KOPT-K1 (cell line): Measurements from ENCODE around the gene SEMA4C.

Experiments used
- H3K27ac ChIP-seq: fragments of 200-600 bp; sonication (generic); 2 replicates; pipeline ENCODE4 v1.5.1; 2016; ENCODE audit warnings: antibody characterized with exemption, mild to moderate bottlenecking, low read depth, low read length; ENCODE audit not compliant: poor library complexity, severe bottlenecking
- H3K36me3 ChIP-seq: fragments of 200-600 bp; sonication (generic); 2 replicates; pipeline ENCODE4 v1.5.1; 2017; ENCODE audit warnings: antibody characterized with exemption, mild to moderate bottlenecking, low read length, moderate library complexity; ENCODE audit not compliant: insufficient read depth
- H3K9me3 ChIP-seq: fragments of 200-600 bp; sonication (generic); 2 replicates; pipeline ENCODE4 v1.5.1; 2017; ENCODE audit warnings: antibody characterized with exemption, low read length, mild to moderate bottlenecking; ENCODE audit not compliant: insufficient read depth, poor library complexity, severe bottlenecking

The SEMA4C gene

DNA sequence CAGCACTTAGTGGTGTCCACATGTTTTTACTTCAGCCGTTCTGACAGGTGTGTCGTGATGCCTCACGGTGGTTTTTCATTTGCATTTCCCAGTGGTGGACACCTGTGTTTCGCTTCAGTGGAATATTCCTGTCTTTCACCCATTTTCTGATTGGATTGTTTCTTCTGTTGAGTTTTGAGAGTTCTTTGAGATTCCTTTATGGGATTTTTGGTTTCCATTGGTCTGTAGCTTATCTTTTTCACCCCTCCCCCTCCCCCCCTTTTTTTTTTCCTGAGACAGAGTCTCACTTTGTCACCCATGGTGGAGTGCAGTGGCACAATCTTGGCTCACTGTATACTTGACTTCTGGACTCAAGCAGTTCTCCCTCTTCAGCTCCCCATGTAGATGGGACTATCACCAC lies 34.0 kb downstream of the SEMA4C start:
- Histone ChIP-seq H3K27ac (no peak overlapping the region), H3K36me3 (peaks cover 76% of the 10 kb centered on the region), H3K9me3 (no peaks in the 10 kb centered on the region)

DNA sequence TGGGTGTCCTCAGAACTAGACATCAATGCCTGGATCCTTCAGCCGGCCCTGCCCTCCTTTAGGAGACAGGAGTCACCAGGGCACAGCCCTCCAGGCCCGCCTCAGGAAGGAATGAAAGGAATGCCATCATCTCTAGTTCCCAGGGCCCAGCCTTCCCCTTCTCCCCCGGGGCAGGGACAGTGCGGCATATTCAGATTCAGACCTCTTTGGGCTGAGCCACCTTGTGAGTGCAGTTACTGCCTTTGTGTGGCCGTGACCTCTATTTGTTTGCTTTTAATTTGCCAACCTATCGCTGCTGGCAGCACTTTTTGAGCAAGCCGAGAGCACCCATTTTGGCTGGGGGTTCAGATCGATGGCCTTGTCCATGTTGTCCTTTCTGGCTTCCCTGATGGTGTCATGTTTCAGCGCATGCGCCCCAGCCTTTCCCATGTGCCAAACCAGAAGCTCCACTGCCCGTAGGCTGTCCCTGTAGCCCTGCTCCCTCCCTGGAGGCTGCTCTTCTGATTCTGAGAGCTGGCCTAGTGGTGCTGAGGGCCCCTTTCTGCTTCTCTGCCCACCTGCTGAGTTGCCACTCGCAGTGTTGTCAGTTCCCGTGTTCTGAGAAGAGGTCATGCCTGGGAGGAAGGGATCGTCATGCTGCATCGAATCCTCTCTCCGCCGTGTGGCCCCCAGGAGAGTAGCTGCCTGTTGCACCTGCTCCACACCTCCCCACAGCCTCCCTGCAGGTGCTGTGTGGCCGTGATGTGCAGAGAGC lies 36.9 kb downstream of the SEMA4C start:
- no peak overlapping the region for H3K27ac ChIP-seq
- peaks cover 94% of the 10 kb centered on the region for H3K36me3 ChIP-seq
- no peaks in the 10 kb centered on the region for H3K9me3 ChIP-seq

DNA sequence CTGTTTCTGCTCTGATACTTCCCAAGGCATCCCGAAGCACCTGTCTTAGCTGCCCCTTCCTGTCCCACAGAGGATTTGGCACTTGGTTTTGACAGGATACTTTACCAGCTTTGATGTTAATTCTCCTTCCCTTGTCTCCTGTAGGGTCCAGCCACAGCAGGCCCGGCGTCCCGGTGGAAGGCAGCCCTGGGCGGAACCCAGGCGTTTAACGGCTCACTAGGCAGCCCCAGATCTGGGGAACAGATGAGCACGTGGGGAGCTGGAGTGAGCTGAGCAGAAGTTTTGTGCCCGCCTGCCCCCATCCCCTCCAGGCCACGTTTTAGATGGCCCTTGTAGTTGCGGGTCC lies 37.5 kb downstream of the SEMA4C start:
- H3K9me3 ChIP-seq = no peaks in the 10 kb centered on the region
- no peak overlapping the region for H3K27ac ChIP-seq
- peaks cover 94% of the 10 kb centered on the region for H3K36me3 ChIP-seq

DNA sequence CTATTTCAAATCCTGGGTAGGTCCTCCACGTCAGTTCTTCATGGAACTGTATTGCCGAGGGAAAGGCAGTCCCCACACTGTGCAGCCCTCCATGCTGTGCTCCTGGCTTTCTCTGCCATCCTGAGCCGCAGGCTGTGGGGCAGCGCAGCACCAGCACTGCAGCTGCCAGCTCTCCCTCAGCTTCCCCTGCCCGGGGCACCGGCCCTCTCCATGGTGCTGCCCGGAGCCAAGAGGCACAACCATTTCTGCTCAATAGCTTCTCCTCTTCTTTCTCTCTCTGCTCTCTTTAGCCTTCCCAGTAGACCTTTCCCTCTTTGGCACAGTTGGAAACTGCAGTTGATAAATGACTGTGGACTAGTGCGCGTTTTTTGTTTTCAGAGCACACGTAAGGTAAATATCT lies 38.2 kb downstream of the SEMA4C start:
- Histone ChIP-seq H3K9me3 (no peaks in the 10 kb centered on the region), H3K36me3 (peaks cover 96% of the 10 kb centered on the region), H3K27ac (no peak overlapping the region)

DNA sequence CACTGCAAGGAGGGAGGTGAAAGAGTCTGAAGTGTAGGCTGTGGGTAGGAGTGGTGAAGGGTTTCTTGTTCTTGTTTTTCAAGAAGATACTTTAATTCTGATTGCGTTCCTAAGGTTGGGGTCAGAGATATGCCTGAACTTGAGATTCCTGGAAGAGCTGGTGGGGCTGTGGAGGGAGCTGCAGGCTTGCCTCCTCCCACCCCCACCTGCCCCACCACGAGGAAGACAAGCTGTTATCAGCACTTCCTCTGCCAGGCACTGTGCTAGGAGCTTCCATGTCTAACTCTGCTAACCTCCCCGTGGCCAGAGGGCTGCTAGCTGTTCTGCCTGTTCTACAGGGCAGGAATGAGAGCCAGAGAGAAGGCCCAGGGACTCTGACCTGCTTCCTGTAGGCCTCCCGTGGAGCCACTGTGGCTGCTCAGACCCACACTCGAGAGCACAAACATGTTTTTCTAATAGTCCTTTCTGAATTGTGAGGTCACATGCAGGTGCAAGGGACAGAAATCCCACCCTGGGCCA lies 39.8 kb downstream of the SEMA4C start:
- H3K27ac ChIP-seq = no peak overlapping the region
- no peaks in the 10 kb centered on the region for H3K9me3 ChIP-seq
- peaks cover 98% of the 10 kb centered on the region for H3K36me3 ChIP-seq

DNA sequence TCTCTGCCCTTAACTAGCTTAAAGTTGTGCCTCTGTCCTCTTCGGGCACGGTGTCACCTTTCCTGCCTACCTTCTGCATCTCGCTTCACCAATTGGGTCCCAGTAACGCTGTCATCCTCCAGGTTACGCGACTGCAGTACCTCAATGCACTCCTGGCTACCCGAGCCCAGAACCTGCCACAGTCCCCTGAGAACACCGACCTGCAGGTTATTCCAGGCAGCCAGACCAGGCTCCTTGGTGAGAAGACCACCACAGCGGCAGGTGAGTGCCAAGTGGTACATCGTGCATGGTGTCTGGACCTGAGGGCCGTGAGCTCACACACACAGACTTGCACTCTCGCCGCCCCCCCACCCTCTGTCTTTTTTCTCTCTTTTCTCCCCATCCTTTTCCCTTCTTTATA lies 41.0 kb downstream of the SEMA4C start:
- no peak overlapping the region for H3K27ac ChIP-seq
- H3K36me3 ChIP-seq = peaks cover 99% of the 10 kb centered on the region
- H3K9me3 ChIP-seq = no peaks in the 10 kb centered on the region

DNA sequence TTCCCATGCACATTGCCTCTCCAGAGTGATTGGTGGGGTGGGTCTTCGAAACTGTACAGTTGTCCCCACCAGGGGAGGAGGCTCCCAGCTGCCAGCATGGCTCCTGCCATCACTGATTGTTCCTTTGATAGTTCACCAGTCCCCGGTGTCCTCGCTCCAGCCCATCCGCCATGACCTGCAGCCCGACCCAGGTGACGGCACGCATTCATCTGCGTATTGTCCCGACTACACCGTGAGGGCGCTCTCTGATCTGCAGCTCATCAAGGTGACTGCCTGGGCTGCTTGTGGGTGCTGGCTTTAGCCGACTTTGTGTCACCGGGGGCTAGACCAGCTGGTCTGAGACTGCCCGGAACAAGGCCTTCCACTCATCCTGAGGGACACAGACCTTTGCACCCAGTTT lies 41.4 kb downstream of the SEMA4C start:
- no peaks in the 10 kb centered on the region for H3K9me3 ChIP-seq
- no peak overlapping the region for H3K27ac ChIP-seq
- H3K36me3 ChIP-seq = peaks cover 99% of the 10 kb centered on the region

DNA sequence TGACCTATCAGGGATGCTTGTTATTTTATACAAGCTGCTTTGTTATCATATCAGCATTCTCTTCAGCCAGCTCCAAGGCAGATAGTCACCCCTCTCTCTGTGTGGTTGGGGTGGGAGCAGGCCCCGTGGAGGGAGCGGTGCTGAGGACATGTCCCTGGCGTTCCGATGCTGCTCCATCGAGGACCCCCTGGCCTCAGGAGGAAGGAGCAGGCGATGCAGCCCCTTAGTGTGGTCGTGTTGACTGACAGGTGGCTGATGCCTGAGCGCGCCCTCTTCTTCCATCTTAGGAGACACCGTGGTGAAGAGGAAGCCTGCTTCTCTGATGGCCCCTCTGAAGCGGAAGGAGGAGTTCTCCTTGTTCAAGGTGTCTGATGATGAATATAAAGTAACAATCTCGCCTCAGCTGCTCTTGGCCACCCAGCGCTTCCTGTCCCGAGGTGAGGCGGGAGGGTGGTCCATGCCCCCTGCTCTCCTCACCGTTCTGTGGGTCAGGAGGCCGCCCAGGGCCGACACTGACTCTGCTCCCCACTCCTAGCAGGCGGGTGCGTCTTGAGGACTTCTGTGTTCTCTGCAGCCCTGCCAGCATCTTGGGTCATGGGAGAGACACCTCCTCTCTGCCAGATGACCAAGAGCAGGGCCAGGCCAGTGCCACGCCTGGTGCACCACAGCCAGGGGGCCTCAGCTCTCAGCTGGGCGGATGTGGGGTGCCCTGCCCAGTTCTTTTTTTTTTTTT lies 43.2 kb downstream of the SEMA4C start:
- Histone ChIP-seq H3K27ac (no peak overlapping the region), H3K9me3 (no peaks in the 10 kb centered on the region), H3K36me3 (peaks cover 98% of the 10 kb centered on the region)

DNA sequence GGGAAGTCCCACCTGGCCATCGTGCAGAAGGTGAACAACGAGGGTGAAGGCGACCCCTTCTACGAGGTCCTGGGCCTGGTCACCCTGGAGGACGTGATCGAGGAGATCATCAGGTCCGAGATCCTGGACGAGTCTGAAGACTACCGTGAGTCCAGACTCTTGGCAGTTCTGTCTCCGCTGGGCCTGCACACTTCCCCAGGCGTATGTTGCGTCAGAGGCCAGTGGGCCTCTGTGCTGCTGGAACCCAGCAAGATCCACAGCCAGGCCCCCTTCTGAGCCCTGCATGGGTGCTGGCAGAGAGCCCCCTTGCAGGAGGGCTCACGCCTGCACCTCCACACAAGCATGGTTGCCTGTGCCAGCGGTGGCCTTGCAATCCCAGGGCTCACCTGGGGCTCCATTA lies 44.8 kb downstream of the SEMA4C start:
- Histone ChIP-seq H3K36me3 (peaks cover 98% of the 10 kb centered on the region), H3K27ac (no peak overlapping the region), H3K9me3 (no peaks in the 10 kb centered on the region)

DNA sequence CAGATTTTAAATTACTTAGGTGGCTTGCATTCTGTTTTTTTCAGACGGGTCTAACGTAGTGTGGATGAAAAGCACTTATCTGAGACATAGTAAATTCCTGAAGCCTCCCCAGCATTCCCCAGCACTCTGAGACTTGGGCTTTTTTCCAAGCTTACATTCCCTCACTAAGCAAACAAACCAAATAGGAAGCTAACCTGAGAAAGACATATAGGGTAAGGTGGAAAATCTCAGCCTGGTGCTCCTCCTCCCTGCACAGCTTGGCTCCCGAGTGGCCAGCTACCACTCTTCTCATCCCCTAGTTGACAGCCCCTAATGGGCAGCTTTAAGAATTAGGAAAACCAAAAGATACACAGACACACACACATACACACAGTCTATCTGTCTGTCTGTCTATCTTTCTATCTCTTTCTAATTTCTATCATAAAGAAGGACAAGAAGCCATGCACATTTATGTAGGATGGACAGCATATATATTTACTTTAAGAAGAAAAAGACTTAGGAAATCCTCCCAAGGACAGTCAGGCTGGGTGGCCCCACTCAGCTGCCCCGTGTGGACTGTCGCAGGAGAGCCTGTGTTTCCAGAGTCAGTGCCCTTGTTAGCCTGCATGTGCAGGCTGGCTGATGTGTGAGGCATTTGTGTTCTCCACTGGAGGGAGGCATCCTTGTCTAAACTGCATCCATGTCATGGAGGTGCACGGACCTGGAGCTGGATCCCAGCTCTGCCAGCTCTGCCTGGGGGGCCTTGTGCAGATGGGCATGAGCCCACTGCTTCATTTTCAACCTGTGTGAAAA lies 45.6 kb downstream of the SEMA4C start:
- no peak overlapping the region for H3K27ac ChIP-seq
- no peaks in the 10 kb centered on the region for H3K9me3 ChIP-seq
- H3K36me3 ChIP-seq = peaks cover 98% of the 10 kb centered on the region

DNA sequence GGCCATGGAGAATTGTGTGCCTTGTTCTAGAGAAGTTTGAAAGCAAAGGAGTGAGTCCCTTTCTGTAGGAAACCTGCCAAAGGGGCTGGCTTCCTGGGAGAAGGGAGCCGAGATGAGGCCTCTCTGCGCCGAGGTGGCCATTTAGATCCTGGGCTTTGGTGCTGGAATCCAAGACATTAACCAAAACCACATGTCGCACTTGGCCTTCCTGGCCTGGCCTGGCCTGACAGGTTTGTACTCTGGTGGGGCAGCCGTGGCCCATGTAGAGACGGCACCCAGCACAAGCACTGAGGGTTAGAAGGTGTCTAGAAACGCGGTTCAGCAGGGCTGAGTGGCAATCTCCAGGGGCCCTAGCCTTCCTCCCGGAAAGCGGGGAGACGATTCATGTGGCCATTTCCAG lies 46.7 kb downstream of the SEMA4C start:
- Histone ChIP-seq H3K27ac (no peak overlapping the region), H3K9me3 (no peaks in the 10 kb centered on the region), H3K36me3 (peaks cover 98% of the 10 kb centered on the region)

DNA sequence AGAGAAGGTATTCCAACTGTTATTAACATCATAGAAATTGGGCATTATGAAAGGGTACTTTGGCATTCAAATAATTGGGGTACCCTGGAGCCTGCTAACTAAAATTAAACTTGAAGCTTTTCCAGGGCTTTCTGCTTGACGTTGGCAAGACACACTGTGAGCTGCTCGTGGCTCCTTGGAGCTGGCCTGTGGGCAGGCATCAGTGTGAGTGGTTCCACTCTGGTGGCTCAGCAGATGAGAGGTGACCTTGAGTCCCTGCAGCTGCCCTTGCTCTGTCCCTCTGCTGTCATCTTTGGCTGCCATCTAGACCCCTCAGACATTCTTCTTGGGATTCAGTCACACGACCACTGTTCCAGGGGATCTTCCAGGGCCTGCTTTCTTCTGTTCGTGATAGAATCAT lies 47.1 kb downstream of the SEMA4C start:
- Histone ChIP-seq H3K36me3 (peaks cover 98% of the 10 kb centered on the region), H3K27ac (no peak overlapping the region), H3K9me3 (no peaks in the 10 kb centered on the region)

DNA sequence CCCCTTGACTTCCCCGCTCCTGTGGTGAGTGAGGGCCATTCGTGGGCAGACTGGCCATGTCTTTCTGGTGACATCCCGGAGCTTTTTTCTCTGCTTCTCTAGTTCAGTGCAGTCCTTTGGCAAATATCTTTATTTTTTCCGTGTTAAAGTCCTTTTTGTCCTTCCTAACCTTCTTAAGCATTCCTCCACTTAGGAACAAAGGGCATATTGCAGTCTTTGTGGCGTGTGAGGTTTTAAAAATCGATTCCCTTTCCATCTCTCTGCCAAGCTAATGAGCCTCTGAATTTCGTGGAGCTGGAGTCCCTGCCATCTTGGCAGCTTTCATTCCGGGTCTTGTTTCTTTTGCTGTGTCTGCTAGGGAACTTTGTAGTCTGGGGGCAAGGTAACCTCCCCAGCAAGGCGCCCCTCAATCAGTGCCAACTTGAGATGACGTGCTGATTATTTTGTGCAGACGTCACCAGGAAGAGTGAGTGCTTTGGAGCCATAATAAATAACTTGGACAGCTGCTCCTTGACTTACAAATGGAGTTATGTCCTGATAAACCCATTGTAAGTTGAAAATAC lies 48.7 kb downstream of the SEMA4C start:
- Histone ChIP-seq H3K36me3 (peaks cover 89% of the 10 kb centered on the region), H3K9me3 (no peaks in the 10 kb centered on the region), H3K27ac (no peak overlapping the region)

DNA sequence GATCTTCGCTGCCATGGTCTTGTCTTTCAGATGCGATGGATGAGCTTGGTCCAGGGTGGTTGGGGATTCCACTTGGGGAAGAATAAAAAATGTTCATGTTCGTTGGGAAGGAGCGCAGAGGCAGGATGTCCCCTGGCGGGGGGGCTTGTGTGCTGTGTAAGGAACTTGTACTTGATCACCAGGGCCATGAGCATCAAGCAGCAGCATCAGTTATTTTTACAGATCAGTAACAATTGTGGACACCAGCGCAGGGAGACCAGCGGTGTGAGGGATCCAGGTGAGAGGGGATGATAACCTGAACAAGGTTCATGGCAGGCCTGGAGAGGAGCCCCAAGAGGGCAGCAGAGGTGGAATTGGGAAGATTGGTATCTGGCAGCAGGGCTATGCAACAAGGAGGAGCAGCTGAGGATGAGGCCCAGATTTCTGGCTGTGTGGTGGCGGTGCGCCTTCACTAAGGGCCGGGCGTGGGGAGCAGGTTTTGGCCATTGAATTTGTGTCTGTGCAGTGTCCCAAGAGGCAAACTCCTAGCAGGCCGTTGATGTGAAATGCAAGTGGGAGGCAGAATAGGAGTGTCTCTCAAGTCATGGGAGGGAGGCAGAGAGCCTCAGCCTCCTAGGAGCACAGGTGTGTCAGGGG lies 49.9 kb downstream of the SEMA4C start:
- Histone ChIP-seq H3K9me3 (no peaks in the 10 kb centered on the region), H3K36me3 (peaks cover 77% of the 10 kb centered on the region), H3K27ac (no peak overlapping the region)
